Measurements from ENCODE around the gene GLB1L3. TPM values are rescaled to one million over a fixed set of nuclear protein-coding genes. Genes with fewer than 3 reads are reported as not detected.

The GLB1L3 gene
- total and polyA plus RNA-seq, 2 of the 4 experiments (the other 2 are of a cell fraction), result not detected

DNA sequence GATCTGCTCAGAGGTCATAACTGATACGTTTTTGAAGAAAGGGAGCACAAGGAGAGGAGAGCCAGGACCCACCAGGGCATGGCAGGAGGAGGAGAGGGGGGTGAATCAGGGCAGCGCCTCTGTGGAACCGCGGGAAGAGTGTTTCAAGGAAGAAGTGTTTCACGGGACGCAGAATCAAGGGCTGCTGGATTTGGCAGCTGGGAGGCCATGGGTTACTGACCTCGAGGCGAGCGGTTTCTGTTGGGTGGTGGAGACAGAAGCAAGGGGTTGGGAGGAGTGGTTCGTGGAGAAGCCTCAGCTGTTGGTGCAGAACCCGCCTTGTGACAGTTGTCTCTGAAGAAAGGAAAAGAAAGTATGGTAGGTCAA is 38.6 kb upstream of the GLB1L3 start:
- Histone ChIP-seq H3K79me1 (ENCODE audit: low read depth in 1 of 2, low read length in 2 of 2) (peaks cover 12 to 27% of the 10 kb centered on the region in 2 experiments), H2BK120ac (ENCODE audit: low read depth, low read length) (no peak overlapping the region), H2BK5ac (ENCODE audit: low read depth, low read length, poor library complexity, severe bottlenecking) (no peak overlapping the region), H3K4me1 (ENCODE audit: control insufficient read depth, insufficient read depth, low read length) (no peaks in the 10 kb centered on the region), H3K4ac (ENCODE audit: low read depth, low read length) (no peak overlapping the region), H3K9me1 (ENCODE audit: insufficient read depth, low read length) (peaks cover 3% of the 10 kb centered on the region; the same call in 1 of the 2 replicates), H3K9ac (ENCODE audit: low read depth, low read length) (no peak overlapping the region), H3K23ac (ENCODE audit: low read depth, low read length) (no peak overlapping the region), H2AFZ (replicated peaks; ENCODE audit: low read length, poor library complexity) (no peak overlapping the region), H3K36me3 (ENCODE audit: control insufficient read depth, insufficient read depth, low read length) (peaks cover 27% of the 10 kb centered on the region), H4K8ac (ENCODE audit: low read depth in 2 of 2, low read length in 2 of 2) (no peak overlapping the region), H2AK5ac (ENCODE audit: low read depth, low read length) (no peak overlapping the region), H3K18ac (ENCODE audit: low read depth, low read length) (no peak overlapping the region), H3K4me2 (ENCODE audit: low read depth, low read length) (no peak overlapping the region), H2BK20ac (ENCODE audit: low read depth, low read length) (no peak overlapping the region), H2BK15ac (ENCODE audit: low read depth, low read length) (no peak overlapping the region), H3K56ac (ENCODE audit: extremely low read depth, insufficient read depth, low read length) (no peak overlapping the region), H3K4me3 (ENCODE audit: insufficient read depth, low read depth, low read length) (no peak overlapping the region), H3K27ac (ENCODE audit: insufficient read depth, low read length) (no peak overlapping the region), H3K27me3 (ENCODE audit: control insufficient read depth, insufficient read depth, low read length) (no peaks in the 10 kb centered on the region), H4K5ac (ENCODE audit: low read depth, low read length) (no peak overlapping the region), H4K20me1 (ENCODE audit: insufficient read depth, low read length) (peaks cover 3% of the 10 kb centered on the region), H3K9me3 (ENCODE audit: control insufficient read depth, insufficient read depth, low read length) (no peaks in the 10 kb centered on the region), H3K14ac (replicated peaks; ENCODE audit: low read depth, low read length) (no peak overlapping the region), H4K91ac (ENCODE audit: insufficient read depth, low read depth, low read length) (no peak overlapping the region), H2AK9ac (replicated peaks; ENCODE audit: low read depth, low read length, poor library complexity) (no peak overlapping the region)
- dilution Hi-C loops (cut with HindIII; ENCODE audit: low sequenced_read_pairs, unreplicated experiment) (no loop called here), intact Hi-C loops (cut with micrococcal nuclease) (no loop called here), in situ Hi-C loops (cut with MboI; ENCODE audit: low sequenced_read_pairs) (no loop called here)
- ATAC-seq (ENCODE audit: low read depth) (no peak; the same call in 1 of the 2 replicates), DNase-seq (no peak)
- WGBS, 2 experiments (ENCODE audit: extremely low coverage in 2 of 2, insufficient read length in 1 of 2), result 71% methylated on average over 3 of the region's 11 CpGs; no CpG with 5 or more reads in 1 of the 2 experiments
- ChIA-PET CTCF (no interaction called here), POLR2A (ENCODE audit: unreplicated experiment) (no interaction called here)
- no TSS peak for BruUV-seq (replicated peaks)
- TF ChIP-seq MAZ (IDR thresholded peaks at IDR 0.05; ENCODE audit: borderline replicate concordance, low read depth, low read length), result no peak
- TF ChIP-seq CTCF (conservative IDR thresholded peaks at IDR 0.05; ENCODE audit: low read depth, low read length), result no peak
- TF ChIP-seq MXI1 (IDR thresholded peaks at IDR 0.05; ENCODE audit: borderline replicate concordance, low read depth, low read length), result no peak
- TF ChIP-seq SMC3 (IDR thresholded peaks at IDR 0.05; ENCODE audit: low read depth, low read length), result no peak
- TF ChIP-seq POLR2A (IDR thresholded peaks at IDR 0.05; ENCODE audit: low read depth, low read length), result no peak
- TF ChIP-seq RFX5 (IDR thresholded peaks at IDR 0.05; ENCODE audit: low read depth, low read length), result no peak
- no peak for TF ChIP-seq NFE2L2 (IDR thresholded peaks at IDR 0.05; ENCODE audit: low read depth, low read length)

Data from IMR-90 (cell line).